Astrocyte of the cerebellum (primary cell): Measurements from ENCODE around the gene FAAH2.
"Not testable (repeated sequence)": the region's sequence is repeated elsewhere in the genome, so short reads cannot be mapped to it uniquely, and the experiment has no call there.

ENCODE experiments used
- DNase-seq: peaks from one replicate; pipeline ENCODE4 v3.0.0-alpha.2; 2011; ENCODE audit warnings: low read depth
- H3K4me3 ChIP-seq: 2 replicates; pipeline ENCODE4 v1.5.1; 2011; ENCODE audit warnings: mild to moderate bottlenecking, low read depth, low read length, moderate library complexity
- CTCF ChIP-seq: IDR thresholded peaks from 2 replicates; pipeline ENCODE4 v1.5.1; 2012; ENCODE audit warnings: low read length, low read depth, moderate library complexity, mild to moderate bottlenecking; ENCODE audit errors: missing control alignments
- in situ Hi-C: cut with HindIII; loops from 2 replicates; pipeline ENCODE4 v1.10.0; 2017; ENCODE audit warnings: low sequenced_read_pairs

FAAH2 gene

GRCh38 chrX:57313583-57314215 lies 27.2 kb downstream of the FAAH2 start:
- no peak overlapping the region for H3K4me3 ChIP-seq
- TF ChIP-seq CTCF = no peak
- in situ Hi-C loops = no loop called here
- DNase-seq = no peak

- in situ Hi-C loops = no loop called here
- no peak overlapping the region for H3K4me3 ChIP-seq
- TF ChIP-seq CTCF = no peak
- DNase-seq = no peak
Measured at GRCh38 chrX:57329008-57329407, 42.5 kb downstream of the FAAH2 start.

GRCh38 chrX:57335790-57336189 lies 49.3 kb downstream of the FAAH2 start:
- in situ Hi-C loops, DNase-seq, H3K4me3 ChIP-seq: not testable (repeated sequence)

- in situ Hi-C loops = no loop called here
- no peak overlapping the region for H3K4me3 ChIP-seq
- no peak for TF ChIP-seq CTCF
- no peak for DNase-seq
Measured at GRCh38 chrX:57353472-57354132, 67.1 kb downstream of the FAAH2 start.

GRCh38 chrX:57364145-57364544 lies 77.6 kb downstream of the FAAH2 start:
- in situ Hi-C loops = no loop called here
- DNase-seq = no peak
- H3K4me3 ChIP-seq = no peak overlapping the region
- TF ChIP-seq CTCF = no peak

GRCh38 chrX:57366430-57366829 lies 79.9 kb downstream of the FAAH2 start:
- TF ChIP-seq CTCF = no peak
- in situ Hi-C loops = no loop called here
- no peak for DNase-seq
- H3K4me3 ChIP-seq = no peak overlapping the region

GRCh38 chrX:57367649-57368048 lies 81.1 kb downstream of the FAAH2 start:
- TF ChIP-seq CTCF = no peak
- H3K4me3 ChIP-seq = no peak overlapping the region
- in situ Hi-C loops = no loop called here
- no peak for DNase-seq
